ENCODE measurements around the gene DSG1. TPM values are rescaled to one million over a fixed set of nuclear protein-coding genes. Genes with fewer than 3 reads are reported as not detected.

Gene DSG1
- total RNA-seq, 1 donor from 2014 or later: not detected

GRCh38 chr18:31396796-31397612, 79.0 kb downstream of the DSG1 start:
- H3K27me3 ChIP-seq: no peaks in the 10 kb centered on the region
- intact Hi-C loops (cut with DNase I): no loop called here
- no peaks in the 10 kb centered on the region for H3K36me3 ChIP-seq
- no peak overlapping the region for H3K4me3 ChIP-seq
- no peak overlapping the region for H3K27ac ChIP-seq
- DNase-seq (ENCODE audit: low spot score in 2 of 2): no peak
- no peaks in the 10 kb centered on the region for H3K9me3 ChIP-seq
- no peaks in the 10 kb centered on the region for H3K4me1 ChIP-seq
- no peak for TF ChIP-seq CTCF (IDR thresholded peaks at IDR 0.05)

GRCh38 chr18:31398191-31398590, 80.2 kb downstream of the DSG1 start:
- TF ChIP-seq CTCF (IDR thresholded peaks at IDR 0.05): no peak
- no peaks in the 10 kb centered on the region for H3K27me3 ChIP-seq
- no peaks in the 10 kb centered on the region for H3K9me3 ChIP-seq
- no peaks in the 10 kb centered on the region for H3K4me1 ChIP-seq
- intact Hi-C loops (cut with DNase I): no loop called here
- H3K4me3 ChIP-seq: no peak overlapping the region
- no peak overlapping the region for H3K27ac ChIP-seq
- no peaks in the 10 kb centered on the region for H3K36me3 ChIP-seq
- DNase-seq (ENCODE audit: low spot score in 2 of 2): no peak

GRCh38 chr18:31399306-31400032, 81.5 kb downstream of the DSG1 start:
- no peak for TF ChIP-seq CTCF (IDR thresholded peaks at IDR 0.05)
- Histone ChIP-seq H3K4me1 (no peaks in the 10 kb centered on the region), H3K27ac (no peak overlapping the region), H3K27me3 (no peaks in the 10 kb centered on the region), H3K4me3 (no peak overlapping the region), H3K36me3 (no peaks in the 10 kb centered on the region), H3K9me3 (no peaks in the 10 kb centered on the region)
- DNase-seq (ENCODE audit: low spot score in 2 of 2): no peak
- intact Hi-C loops (cut with DNase I): no loop called here

- Histone ChIP-seq H3K27me3 (no peaks in the 10 kb centered on the region), H3K36me3 (no peaks in the 10 kb centered on the region), H3K4me1 (no peaks in the 10 kb centered on the region), H3K27ac (no peak overlapping the region), H3K9me3 (no peaks in the 10 kb centered on the region), H3K4me3 (no peak overlapping the region)
- no peak for TF ChIP-seq CTCF (IDR thresholded peaks at IDR 0.05)
- intact Hi-C loops (cut with DNase I): no loop called here
- DNase-seq (ENCODE audit: low spot score in 2 of 2): no peak
These were observed 83.4 kb downstream of the DSG1 start for GRCh38 chr18:31401156-31402025.

- DNase-seq (ENCODE audit: low spot score in 2 of 2): no peak
- TF ChIP-seq CTCF (IDR thresholded peaks at IDR 0.05): no peak
- H3K27ac ChIP-seq: no peak overlapping the region
- no peaks in the 10 kb centered on the region for H3K9me3 ChIP-seq
- H3K4me1 ChIP-seq: no peaks in the 10 kb centered on the region
- intact Hi-C loops (cut with DNase I): no loop called here
- H3K27me3 ChIP-seq: no peaks in the 10 kb centered on the region
- no peak overlapping the region for H3K4me3 ChIP-seq
- H3K36me3 ChIP-seq: no peaks in the 10 kb centered on the region
These were observed 84.0 kb downstream of the DSG1 start for GRCh38 chr18:31402026-31402373.
